GM13977 (cell line): Measurements from ENCODE around the gene ASS1.

ENCODE experiments used
- DNase-seq: peaks from one replicate; pipeline ENCODE4 v3.0.0; 2012; ENCODE audit warnings: low spot score
- CTCF ChIP-seq: IDR thresholded peaks from 2 replicates; pipeline ENCODE4 v1.5.1; 2012; ENCODE audit warnings: mild to moderate bottlenecking, control low read depth; ENCODE audit not compliant: insufficient read depth; ENCODE audit errors: extremely low read depth, missing control alignments
- in situ Hi-C: fragments of 300-500 bp; cut with MboI; formaldehyde crosslinking; loops from one replicate; pipeline ENCODE4 v1.12.0; 2022; ENCODE audit warnings: low sequenced_read_pairs, low pct_unique_long_range_greater_than_20kb, mixed read lengths, inconsistent platforms; ENCODE audit not compliant: unreplicated experiment

ASS1 gene

GRCh38 chr9:130448035-130448624 lies 3.4 kb downstream of the ASS1 start:
- in situ Hi-C loops, result no loop called here
- no peak for DNase-seq

GRCh38 chr9:130448771-130449603 lies 4.2 kb downstream of the ASS1 start:
- no peak for DNase-seq
- TF ChIP-seq CTCF, result no peak
- in situ Hi-C loops, result no loop called here

More at GRCh38 chr9:130448035-130448624, 3.4 kb downstream of the ASS1 start:
- no peak for TF ChIP-seq CTCF

DNA sequence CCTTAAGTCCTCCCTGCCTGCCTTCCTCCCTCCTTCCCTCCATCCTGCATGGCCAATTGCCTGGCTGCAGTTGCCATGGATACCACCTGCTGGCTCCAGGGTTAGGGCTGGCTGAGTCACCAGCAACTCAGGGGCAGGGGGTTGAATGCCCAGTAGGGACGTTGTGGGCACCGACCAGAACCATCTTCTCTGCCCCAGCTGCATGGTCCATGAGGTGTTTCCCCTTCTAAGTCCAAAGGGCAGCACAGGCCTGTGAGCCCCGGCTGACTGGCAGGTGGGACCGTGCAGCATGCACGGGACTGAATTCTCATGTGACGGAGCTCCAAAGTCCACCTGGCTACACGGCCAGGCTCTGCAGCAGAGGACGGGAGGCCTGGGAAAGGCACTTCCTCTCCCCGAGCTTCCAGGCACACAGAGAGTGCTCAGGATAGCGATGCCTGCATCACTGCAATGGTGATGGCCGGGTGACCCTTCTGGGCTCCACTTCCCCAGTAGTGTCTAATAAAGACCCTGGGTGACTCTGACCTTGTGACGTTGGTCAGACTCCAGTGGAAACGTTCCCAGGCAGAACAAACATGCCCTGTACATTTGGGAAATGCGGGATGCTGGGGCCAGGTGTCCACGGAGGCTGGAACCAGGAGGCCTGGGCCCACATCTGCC lies 5.7 kb downstream of the ASS1 start:
- TF ChIP-seq CTCF, result no peak
- no peak for DNase-seq
- in situ Hi-C loops, result loop anchor here (10.0 kb wide), 1 partner anchor 234 kb away; no protein-coding TSS in a partner anchor

- in situ Hi-C loops, result loop anchor here (10.0 kb wide), 1 partner anchor 234 kb away; no protein-coding TSS in a partner anchor
- no peak for DNase-seq
- TF ChIP-seq CTCF, result no peak
Observed at GRCh38 chr9:130451004-130451390, 6.2 kb downstream of the ASS1 start.

GRCh38 chr9:130451509-130452388 lies 7.0 kb downstream of the ASS1 start:
- in situ Hi-C loops, result loop anchor here (10.0 kb wide), 1 partner anchor 233 kb away; no protein-coding TSS in a partner anchor
- peak; percentile 19 for TF ChIP-seq CTCF
- DNase-seq, result no peak

DNA sequence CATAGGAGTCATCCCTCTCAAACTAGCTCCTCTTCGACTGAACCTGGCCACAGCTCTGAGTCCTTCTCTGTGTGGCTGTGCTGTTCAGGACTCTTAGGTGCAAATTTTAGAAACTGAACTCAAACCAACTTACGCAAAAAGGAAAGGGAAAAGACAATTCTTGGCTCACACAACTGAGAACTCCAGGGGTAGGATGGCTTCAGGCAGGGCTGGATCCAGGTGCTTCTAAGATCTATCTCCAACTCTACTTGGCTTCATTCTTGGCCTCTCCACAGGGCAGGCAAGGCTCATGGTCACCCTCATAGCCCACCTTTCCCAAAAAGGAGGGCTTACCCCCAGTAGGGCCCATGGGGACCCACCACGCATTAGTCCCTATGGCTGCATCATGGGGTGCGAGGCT lies 8.1 kb downstream of the ASS1 start:
- no peak for DNase-seq
- no peak for TF ChIP-seq CTCF
- in situ Hi-C loops, result loop anchor here (10.0 kb wide), 1 partner anchor 232 kb away; no protein-coding TSS in a partner anchor
